Fibroblast of lung (primary cell): ENCODE data around the gene PSD4. TPM values are rescaled to one million over a fixed set of nuclear protein-coding genes. Genes with fewer than 3 reads are reported as not detected.

Experiments used
- DNase-seq, 2 donors: peaks; one replicate each; pipeline versions ENCODE4 v3.0.0 to v3.0.0-alpha.2; 2010; ENCODE audit warnings: low read depth in 2 of 2
- H2AFZ ChIP-seq: 2 replicates; pipeline ENCODE4 v1.5.1; 2012; ENCODE audit warnings: low read length, control low read depth, inconsistent platforms
- H3K27ac ChIP-seq: 2 replicates; pipeline ENCODE4 v1.5.1; 2011; ENCODE audit warnings: low read length, control low read depth; ENCODE audit not compliant: insufficient read depth
- H3K27me3 ChIP-seq: 2 replicates; pipeline ENCODE4 v1.5.1; 2011; ENCODE audit warnings: mild to moderate bottlenecking, low read length; ENCODE audit not compliant: control insufficient read depth, insufficient read depth
- H3K36me3 ChIP-seq: 2 replicates; pipeline ENCODE4 v1.5.1; 2011; ENCODE audit warnings: low read length; ENCODE audit not compliant: control insufficient read depth, insufficient read depth
- H3K4me1 ChIP-seq: 2 replicates; pipeline ENCODE4 v1.5.1; 2011; ENCODE audit warnings: low read length; ENCODE audit not compliant: control insufficient read depth, insufficient read depth; ENCODE audit errors: extremely low read depth
- H3K4me2 ChIP-seq: 2 replicates; pipeline ENCODE4 v1.5.1; 2011; ENCODE audit warnings: low read length, control low read depth; ENCODE audit not compliant: insufficient read depth; ENCODE audit errors: extremely low read depth
- H3K4me3 ChIP-seq, 4 experiments: fragments of 200-600 bp in 1 of 4; sonication (generic) in 1 of 4; replicated peaks in 1 of 4; 2 replicates each; pipeline ENCODE4 v1.5.1; 2011 to 2016; ENCODE audit warnings: low read length in 4 of 4, low read depth in 3 of 4, mild to moderate bottlenecking in 3 of 4, control low read depth in 2 of 4, inconsistent platforms in 1 of 4, mixed read lengths in 1 of 4; ENCODE audit not compliant: insufficient read depth in 1 of 4; ENCODE audit errors: control extremely low read depth in 1 of 4
- H3K79me2 ChIP-seq: 2 replicates; pipeline ENCODE4 v1.5.1; 2012; ENCODE audit warnings: mild to moderate bottlenecking, low read length, inconsistent platforms; ENCODE audit not compliant: control insufficient read depth, insufficient read depth
- H3K9ac ChIP-seq: 2 replicates; pipeline ENCODE4 v1.5.1; 2011; ENCODE audit warnings: mild to moderate bottlenecking, low read length, control low read depth; ENCODE audit not compliant: insufficient read depth
- H3K9me3 ChIP-seq: 2 replicates; pipeline ENCODE4 v1.5.1; 2012; ENCODE audit warnings: low read depth, low read length; ENCODE audit not compliant: control insufficient read depth, insufficient read depth
- H4K20me1 ChIP-seq: 2 replicates; pipeline ENCODE4 v1.5.1; 2011; ENCODE audit warnings: low read length; ENCODE audit not compliant: control insufficient read depth, insufficient read depth; ENCODE audit errors: extremely low read depth
- CTCF ChIP-seq, 2 donors: IDR thresholded peaks in 1 of 2; conservative IDR thresholded peaks in 1 of 2; 1 replicate in 1 of 2; 2 replicates in 1 of 2; pipeline ENCODE4 v1.5.1; 2011 to 2012; ENCODE audit warnings: low read length in 2 of 2, control low read depth in 1 of 2, inconsistent platforms in 1 of 2, low read depth in 1 of 2, mild to moderate bottlenecking in 1 of 2
- EZH2 ChIP-seq: IDR thresholded peaks from 2 replicates; pipeline ENCODE4 v1.5.1; 2012; ENCODE audit warnings: low read length, control low read depth, mild to moderate bottlenecking; ENCODE audit errors: missing control alignments
- polyA plus RNA-seq, 2 donors: library from polyadenylated mRNA; depleted of rRNA in 1 of 2; stranded (reverse) in 1 of 2; unstranded in 1 of 2; fragments of >200 nt; gene quantifications; 2 replicates each; pipeline ENCODE4 v1.2.1, GENCODE V29; 2011 to 2012; ENCODE audit warnings: missing spikeins in 1 of 2
- total RNA-seq: library from RNA; depleted of rRNA; stranded (reverse); fragments of >200 nt; gene quantifications from 2 replicates; pipeline ENCODE4 v1.2.1, GENCODE V29; 2014

PSD4 gene
- total and polyA plus RNA-seq, 2 donors (not counting 1 experiment from before 2014, with no cell fraction given) = 1.0 to 6.1 TPM

GRCh38 chr2:113167115-113167932, 6.4 kb upstream of the PSD4 start:
- H3K9me3 ChIP-seq = no peaks in the 10 kb centered on the region
- no peak for DNase-seq
- no peaks in the 10 kb centered on the region for H3K79me2 ChIP-seq
- H3K27me3 ChIP-seq = no peaks in the 10 kb centered on the region
- no peak overlapping the region for H3K4me2 ChIP-seq
- no peak overlapping the region for H3K9ac ChIP-seq
- H3K27ac ChIP-seq = no peak overlapping the region
- TF ChIP-seq CTCF (conservative IDR thresholded peaks at IDR 0.05 in 1 of 2, IDR thresholded peaks at IDR 0.05 in 1 of 2; ENCODE audit: low read depth in 1 of 2, low read length in 2 of 2) = no peak
- no peak for TF ChIP-seq EZH2
- no peak overlapping the region for H3K4me3 ChIP-seq
- H4K20me1 ChIP-seq = no peaks in the 10 kb centered on the region
- no peaks in the 10 kb centered on the region for H3K36me3 ChIP-seq
- H2AFZ ChIP-seq = no peak overlapping the region
- no peaks in the 10 kb centered on the region for H3K4me1 ChIP-seq

- no peak overlapping the region for H3K4me2 ChIP-seq
- H3K9ac ChIP-seq = no peak overlapping the region
- H3K36me3 ChIP-seq = no peaks in the 10 kb centered on the region
- H3K4me3 ChIP-seq = no peak overlapping the region
- H3K79me2 ChIP-seq = no peaks in the 10 kb centered on the region
- no peaks in the 10 kb centered on the region for H3K9me3 ChIP-seq
- no peak overlapping the region for H2AFZ ChIP-seq
- H4K20me1 ChIP-seq = no peaks in the 10 kb centered on the region
- H3K27ac ChIP-seq = no peak overlapping the region
- TF ChIP-seq EZH2 (no peak), CTCF (conservative IDR thresholded peaks at IDR 0.05 in 1 of 2, IDR thresholded peaks at IDR 0.05 in 1 of 2; ENCODE audit: low read depth in 1 of 2, low read length in 2 of 2) (no peak)
- no peaks in the 10 kb centered on the region for H3K4me1 ChIP-seq
- DNase-seq = no peak
- H3K27me3 ChIP-seq = no peaks in the 10 kb centered on the region
These were observed 5.8 kb upstream of the PSD4 start for GRCh38 chr2:113167962-113168340.

GRCh38 chr2:113169002-113169530, 4.7 kb upstream of the PSD4 start:
- Histone ChIP-seq H4K20me1 (no peaks in the 10 kb centered on the region), H3K4me3 (no peak overlapping the region), H3K9me3 (no peaks in the 10 kb centered on the region), H3K9ac (no peak overlapping the region), H3K36me3 (no peaks in the 10 kb centered on the region), H3K27me3 (no peaks in the 10 kb centered on the region), H2AFZ (no peak overlapping the region), H3K4me2 (no peak overlapping the region), H3K79me2 (no peaks in the 10 kb centered on the region), H3K27ac (no peak overlapping the region), H3K4me1 (no peaks in the 10 kb centered on the region)
- no peak for TF ChIP-seq EZH2
- TF ChIP-seq CTCF (conservative IDR thresholded peaks at IDR 0.05 in 1 of 2, IDR thresholded peaks at IDR 0.05 in 1 of 2; ENCODE audit: low read depth in 1 of 2, low read length in 2 of 2) = no peak
- DNase-seq = no peak
